ENCODE measurements around the gene BCAS1.
"Not testable (repeated sequence)": the region's sequence is repeated elsewhere in the genome, so short reads cannot be mapped to it uniquely, and the experiment has no call there.

Gene BCAS1

GRCh38 chr20:53941680-53942471 is 128.5 kb downstream of the BCAS1 start:
- no peak for DNase-seq (ENCODE audit: low read depth)

- peak; percentile 72 for DNase-seq (ENCODE audit: low read depth)
These were observed 129.4 kb downstream of the BCAS1 start for GRCh38 chr20:53940907-53941545.

GRCh38 chr20:53940360-53940702 is 130.1 kb downstream of the BCAS1 start:
- DNase-seq (ENCODE audit: low read depth): no peak

- DNase-seq (ENCODE audit: low read depth): peak; percentile 74
These were observed 130.6 kb downstream of the BCAS1 start for GRCh38 chr20:53939572-53940359.

- DNase-seq (ENCODE audit: low read depth): no peak
These were observed 131.2 kb downstream of the BCAS1 start for GRCh38 chr20:53939190-53939571.

GRCh38 chr20:53938739-53939138 is 131.7 kb downstream of the BCAS1 start:
- no peak for DNase-seq (ENCODE audit: low read depth)

- no peak for DNase-seq (ENCODE audit: low read depth)
These were observed 132.4 kb downstream of the BCAS1 start for GRCh38 chr20:53937929-53938367.

- DNase-seq (ENCODE audit: low read depth): no peak
These were observed 133.1 kb downstream of the BCAS1 start for GRCh38 chr20:53937339-53937741.

- DNase-seq (ENCODE audit: low read depth): no peak
These were observed 134.9 kb downstream of the BCAS1 start for GRCh38 chr20:53935344-53936084.

GRCh38 chr20:53934421-53935343 is 135.7 kb downstream of the BCAS1 start:
- no peak for DNase-seq (ENCODE audit: low read depth)

GRCh38 chr20:53933232-53933846 is 137.1 kb downstream of the BCAS1 start:
- no peak for DNase-seq (ENCODE audit: low read depth)

- not testable (repeated sequence) for DNase-seq (ENCODE audit: low read depth)
These were observed 137.7 kb downstream of the BCAS1 start for GRCh38 chr20:53932655-53933192.

- DNase-seq (ENCODE audit: low read depth): no peak
These were observed 138.8 kb downstream of the BCAS1 start for GRCh38 chr20:53931597-53931996.

- DNase-seq (ENCODE audit: low read depth): no peak
These were observed 139.5 kb downstream of the BCAS1 start for GRCh38 chr20:53930651-53931504.

GRCh38 chr20:53929974-53930650 is 140.3 kb downstream of the BCAS1 start:
- DNase-seq (ENCODE audit: low read depth): no peak

- no peak for DNase-seq (ENCODE audit: low read depth)
These were observed 141.0 kb downstream of the BCAS1 start for GRCh38 chr20:53929399-53929798.

- no peak for DNase-seq (ENCODE audit: low read depth)
These were observed 142.4 kb downstream of the BCAS1 start for GRCh38 chr20:53927990-53928389.

GRCh38 chr20:53926428-53927028 is 143.9 kb downstream of the BCAS1 start:
- peak; percentile 95 for DNase-seq (ENCODE audit: low read depth)
